ENCODE data around the gene CD6. TPM values are rescaled to one million over a fixed set of nuclear protein-coding genes. Genes with fewer than 3 reads are reported as not detected.

CD6 gene
- polyA plus RNA-seq, 1 experiment, result not detected

DNA sequence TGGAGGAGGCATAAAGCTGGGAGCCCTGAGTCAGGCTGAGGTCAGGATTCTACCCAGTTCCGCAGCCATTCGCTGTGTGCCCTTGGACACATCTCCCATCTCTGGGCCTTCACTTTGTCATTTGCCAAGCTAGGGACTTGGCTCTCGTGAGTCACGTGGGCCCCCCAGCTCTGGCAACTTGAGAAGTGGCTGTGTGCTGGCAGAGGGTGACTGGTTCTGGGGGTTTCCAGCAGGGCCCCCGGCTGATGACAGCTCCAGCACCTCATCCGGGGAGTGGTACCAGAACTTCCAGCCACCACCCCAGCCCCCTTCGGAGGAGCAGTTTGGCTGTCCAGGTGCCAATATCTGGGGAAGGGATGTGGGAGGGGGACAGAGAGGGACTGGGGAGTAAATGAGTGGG lies 46.6 kb downstream of the CD6 start:
- H3K27ac ChIP-seq (ENCODE audit: low read depth, low read length), result no peak overlapping the region
- ChIA-PET CTCF (no interaction called here), POLR2A (no interaction called here)
- H3K27me3 ChIP-seq (ENCODE audit: control insufficient read depth, insufficient read depth, low read length), result peaks cover 39% of the 10 kb centered on the region
- no peak for TF ChIP-seq CTCF (IDR thresholded peaks at IDR 0.05; ENCODE audit: low read depth, low read length)
- DNase-seq (ENCODE audit: low read depth, low spot score), result no peak
- no peaks in the 10 kb centered on the region for H3K9me3 ChIP-seq (ENCODE audit: control insufficient read depth, insufficient read depth, low read length)
- H3K4me3 ChIP-seq (ENCODE audit: low read depth, low read length), result no peak overlapping the region

DNA sequence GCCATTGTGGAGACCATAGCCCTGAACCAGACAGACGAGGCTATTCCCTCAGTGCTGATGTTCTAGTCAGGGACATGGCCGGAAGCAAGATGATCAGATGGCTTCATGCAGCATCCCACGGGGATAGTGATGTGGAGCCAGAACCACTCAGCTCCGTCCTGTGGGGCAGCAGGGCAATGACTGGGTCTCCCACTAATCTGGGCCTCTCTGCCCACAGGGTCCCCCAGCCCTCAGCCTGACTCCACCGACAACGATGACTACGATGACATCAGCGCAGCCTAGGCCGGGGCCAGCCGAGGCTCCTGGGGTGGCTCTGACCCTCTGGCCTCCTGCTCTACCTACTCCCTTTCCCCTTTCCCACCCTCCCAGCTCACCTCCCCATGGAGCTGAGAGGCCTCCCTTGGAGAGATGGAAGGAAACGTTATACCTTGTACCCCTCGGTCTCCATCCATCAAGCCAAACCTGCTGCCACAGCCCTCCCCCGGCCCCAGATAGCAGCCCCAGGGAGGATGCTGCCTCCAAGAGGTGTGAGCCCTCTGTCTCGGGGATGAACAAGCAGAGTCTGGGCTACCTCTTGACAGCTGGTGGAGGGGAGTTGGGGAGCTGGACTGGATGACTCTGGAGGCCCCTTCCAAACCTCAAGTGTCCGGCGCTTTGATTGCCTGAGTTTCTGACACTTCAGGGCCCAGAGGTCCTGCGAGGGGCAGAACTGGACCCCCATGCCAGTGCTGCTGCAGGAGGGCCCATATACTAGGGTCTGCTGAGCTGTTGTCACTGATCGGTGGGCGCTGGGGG lies 47.8 kb downstream of the CD6 start:
- ChIA-PET POLR2A (no interaction called here), CTCF (no interaction called here)
- Histone ChIP-seq H3K27me3 (ENCODE audit: control insufficient read depth, insufficient read depth, low read length) (peaks cover 39% of the 10 kb centered on the region), H3K9me3 (ENCODE audit: control insufficient read depth, insufficient read depth, low read length) (no peaks in the 10 kb centered on the region), H3K4me3 (ENCODE audit: low read depth, low read length) (no peak overlapping the region), H3K27ac (ENCODE audit: low read depth, low read length) (no peak overlapping the region)
- no peak for TF ChIP-seq CTCF (IDR thresholded peaks at IDR 0.05; ENCODE audit: low read depth, low read length)
- no peak for DNase-seq (ENCODE audit: low read depth, low spot score)

- no peaks in the 10 kb centered on the region for H3K9me3 ChIP-seq (ENCODE audit: control insufficient read depth, insufficient read depth, low read length)
- POLR2A ChIA-PET, result no interaction called here
Measured at GRCh38 chr11:61019832-61020405, 48.4 kb downstream of the CD6 start.

DNA sequence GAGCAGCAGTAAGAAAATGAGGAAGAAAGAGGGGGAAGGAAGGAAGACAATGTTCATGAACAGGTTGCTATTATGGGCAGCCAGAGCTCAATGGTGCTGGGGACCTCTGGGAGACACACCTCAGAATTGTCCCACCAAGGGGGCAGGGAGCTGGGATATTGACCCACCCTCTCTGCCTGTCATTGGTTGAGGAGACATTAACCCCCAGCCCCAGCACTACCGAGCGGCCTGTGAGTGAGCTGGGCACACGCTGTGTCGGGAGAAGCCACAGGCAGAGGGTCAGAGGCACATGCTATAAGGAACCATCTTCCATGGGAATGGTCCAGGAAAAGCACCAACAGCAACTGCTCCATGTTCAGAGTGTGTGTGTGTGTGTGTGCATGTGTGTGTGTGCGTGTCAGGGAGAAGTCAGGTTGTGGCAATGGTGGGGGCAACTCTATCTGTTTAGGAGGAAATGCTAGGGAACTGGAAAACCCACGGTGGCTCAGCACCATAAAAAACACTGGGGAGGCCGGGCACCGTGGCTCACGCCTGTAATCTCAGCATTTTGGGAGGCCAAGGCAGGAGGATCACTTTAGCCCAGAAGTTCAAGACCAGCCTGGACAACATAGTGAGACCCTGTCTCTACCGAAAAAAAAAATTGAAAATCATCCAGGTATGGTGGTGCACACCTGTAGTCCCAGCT lies 49.2 kb downstream of the CD6 start:
- DNase-seq (ENCODE audit: low read depth, low spot score), result no peak
- Histone ChIP-seq H3K27me3 (ENCODE audit: control insufficient read depth, insufficient read depth, low read length) (peaks cover 40% of the 10 kb centered on the region), H3K4me3 (ENCODE audit: low read depth, low read length) (no peak overlapping the region), H3K27ac (ENCODE audit: low read depth, low read length) (no peak overlapping the region), H3K9me3 (ENCODE audit: control insufficient read depth, insufficient read depth, low read length) (no peaks in the 10 kb centered on the region)
- TF ChIP-seq CTCF (IDR thresholded peaks at IDR 0.05; ENCODE audit: low read depth, low read length), result no peak
- CTCF ChIA-PET, result no interaction called here
- POLR2A ChIA-PET, result no interaction called here

More at GRCh38 chr11:61019832-61020405, 48.4 kb downstream of the CD6 start:
- TF ChIP-seq CTCF (IDR thresholded peaks at IDR 0.05; ENCODE audit: low read depth, low read length), result no peak
- Histone ChIP-seq H3K27ac (ENCODE audit: low read depth, low read length) (no peak overlapping the region), H3K4me3 (ENCODE audit: low read depth, low read length) (no peak overlapping the region), H3K27me3 (ENCODE audit: control insufficient read depth, insufficient read depth, low read length) (peaks cover 37% of the 10 kb centered on the region)
- no peak for DNase-seq (ENCODE audit: low read depth, low spot score)
- CTCF ChIA-PET, result no interaction called here

- ChIA-PET POLR2A (no interaction called here), CTCF (no interaction called here)
- Histone ChIP-seq H3K27ac (ENCODE audit: low read depth, low read length) (no peak overlapping the region), H3K9me3 (ENCODE audit: control insufficient read depth, insufficient read depth, low read length) (no peaks in the 10 kb centered on the region), H3K4me3 (ENCODE audit: low read depth, low read length) (no peak overlapping the region), H3K27me3 (ENCODE audit: control insufficient read depth, insufficient read depth, low read length) (peaks cover 46% of the 10 kb centered on the region)
- TF ChIP-seq CTCF (IDR thresholded peaks at IDR 0.05; ENCODE audit: low read depth, low read length), result no peak
- DNase-seq (ENCODE audit: low read depth, low spot score), result no peak
Measured at GRCh38 chr11:61021661-61022212, 50.3 kb downstream of the CD6 start.
